GM18505 (cell line): ENCODE data around the gene ISCA1.

Experiments used
- ATAC-seq: cut with Tn5 transposase; IDR thresholded peaks from one replicate; pipeline ENCODE4 v1.9.1; 2021; ENCODE audit not compliant: unreplicated experiment
- POLR2A ChIP-seq: IDR thresholded peaks from 4 replicates; pipeline ENCODE4 v1.6.1; 2011; ENCODE audit warnings: borderline replicate concordance; ENCODE audit not compliant: insufficient read depth, insufficient read length; ENCODE audit errors: extremely low read depth

ISCA1 gene

GRCh38 chr9:86275962-86276361 is 6.4 kb downstream of the ISCA1 start:
- no peak for ATAC-seq
- TF ChIP-seq POLR2A, result no peak

GRCh38 chr9:86274821-86275643 is 7.3 kb downstream of the ISCA1 start:
- ATAC-seq, result no peak
- TF ChIP-seq POLR2A, result no peak

- no peak for TF ChIP-seq POLR2A
- no peak for ATAC-seq
Observed at GRCh38 chr9:86272221-86272620, 10.1 kb downstream of the ISCA1 start.

- no peak for ATAC-seq
- TF ChIP-seq POLR2A, result no peak
Observed at GRCh38 chr9:86263876-86264275, 18.5 kb downstream of the ISCA1 start.

- no peak for ATAC-seq
- TF ChIP-seq POLR2A, result no peak
Observed at GRCh38 chr9:86262492-86262891, 19.8 kb downstream of the ISCA1 start.

- no peak for ATAC-seq
- no peak for TF ChIP-seq POLR2A
Observed at GRCh38 chr9:86259557-86259956, 22.8 kb downstream of the ISCA1 start, which contains the start of gene C9orf153. Gene C9orf153 (minus strand): TSS chr9:86259657. CDS start chr9:86229603, 30,054 bp downstream.

GRCh38 chr9:86257391-86257790 is 24.9 kb downstream of the ISCA1 start:
- no peak for ATAC-seq
- no peak for TF ChIP-seq POLR2A

- no peak for ATAC-seq
Observed at GRCh38 chr9:86256653-86257052, 25.7 kb downstream of the ISCA1 start.

GRCh38 chr9:86253577-86253976 is 28.8 kb downstream of the ISCA1 start:
- no peak for ATAC-seq
- no peak for TF ChIP-seq POLR2A

More at GRCh38 chr9:86256653-86257052, 25.7 kb downstream of the ISCA1 start:
- TF ChIP-seq POLR2A, result no peak

- TF ChIP-seq POLR2A, result no peak
- ATAC-seq, result no peak
Observed at GRCh38 chr9:86252870-86253269, 29.5 kb downstream of the ISCA1 start.

GRCh38 chr9:86250123-86250522 is 32.2 kb downstream of the ISCA1 start:
- ATAC-seq, result no peak
- no peak for TF ChIP-seq POLR2A

- TF ChIP-seq POLR2A, result no peak
- no peak for ATAC-seq
Observed at GRCh38 chr9:86248746-86249145, 33.6 kb downstream of the ISCA1 start.

GRCh38 chr9:86246752-86247161 is 35.6 kb downstream of the ISCA1 start:
- ATAC-seq, result no peak
- TF ChIP-seq POLR2A, result no peak

- no peak for ATAC-seq
Observed at GRCh38 chr9:86242071-86242470, 40.3 kb downstream of the ISCA1 start.

More at GRCh38 chr9:86242071-86242470, 40.3 kb downstream of the ISCA1 start:
- TF ChIP-seq POLR2A, result no peak
